ENCODE results near the gene KCNH2. TPM values are rescaled to one million over a fixed set of nuclear protein-coding genes. Genes with fewer than 3 reads are reported as not detected.

Gene KCNH2
- total RNA-seq, 1 donor from 2014 or later = 2.4 TPM

GRCh38 chr7:150935149-150935548, 43.0 kb downstream of the KCNH2 start:
- intact Hi-C loops (cut with DNase I) = no loop called here
- Histone ChIP-seq H3K27me3 (ENCODE audit: low read depth) (peaks cover 5% of the 10 kb centered on the region), H3K36me3 (no peaks in the 10 kb centered on the region), H3K9me3 (no peaks in the 10 kb centered on the region), H3K4me3 (no peak overlapping the region), H3K4me1 (peaks cover 13% of the 10 kb centered on the region), H3K27ac (no peak overlapping the region)
- DNase-seq (peak; percentile 9), ATAC-seq (no peak)
- no peak for TF ChIP-seq CTCF (IDR thresholded peaks at IDR 0.05)

DNA sequence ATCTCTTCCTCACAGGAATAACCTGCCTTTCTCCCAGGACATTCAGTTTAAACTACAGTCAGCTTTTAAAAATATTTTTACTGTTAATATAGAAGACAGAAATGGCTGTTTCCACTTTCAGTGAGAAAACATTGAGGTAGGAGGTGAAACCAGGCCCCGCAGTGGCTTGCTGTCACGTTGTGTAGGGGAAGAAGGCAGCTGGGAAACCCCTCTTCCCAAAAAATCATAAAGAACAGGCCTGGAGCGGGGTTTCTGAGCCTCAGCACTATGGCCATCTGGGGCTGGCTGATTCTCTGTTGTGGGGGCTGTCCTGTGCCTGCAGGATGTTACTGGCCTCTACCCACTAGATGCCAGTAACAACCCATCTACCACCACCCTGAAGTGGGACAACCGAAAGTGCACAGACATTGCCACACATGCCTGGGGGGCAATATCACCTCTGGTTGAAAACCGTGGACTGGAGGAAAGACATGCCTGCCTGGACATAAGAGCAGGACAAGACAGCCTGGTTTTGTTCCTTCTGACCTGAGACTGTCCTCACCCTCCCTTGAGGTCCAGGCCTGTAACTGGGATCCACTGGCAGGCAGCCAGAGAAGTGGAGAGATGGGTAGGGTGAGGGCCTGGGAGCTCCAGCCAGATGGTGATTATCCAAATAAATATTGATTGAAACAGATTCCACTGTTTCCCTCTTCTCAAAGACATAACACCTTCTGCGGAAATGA, 43.9 kb downstream of the KCNH2 start:
- Histone ChIP-seq H3K36me3 (no peaks in the 10 kb centered on the region), H3K27me3 (ENCODE audit: low read depth) (peaks cover 5% of the 10 kb centered on the region), H3K4me3 (no peak overlapping the region), H3K4me1 (peaks cover 13% of the 10 kb centered on the region), H3K9me3 (no peaks in the 10 kb centered on the region), H3K27ac (no peak overlapping the region)
- ATAC-seq (no peak), DNase-seq (no peak)
- no peak for TF ChIP-seq CTCF (IDR thresholded peaks at IDR 0.05)
- intact Hi-C loops (cut with DNase I) = no loop called here

DNA sequence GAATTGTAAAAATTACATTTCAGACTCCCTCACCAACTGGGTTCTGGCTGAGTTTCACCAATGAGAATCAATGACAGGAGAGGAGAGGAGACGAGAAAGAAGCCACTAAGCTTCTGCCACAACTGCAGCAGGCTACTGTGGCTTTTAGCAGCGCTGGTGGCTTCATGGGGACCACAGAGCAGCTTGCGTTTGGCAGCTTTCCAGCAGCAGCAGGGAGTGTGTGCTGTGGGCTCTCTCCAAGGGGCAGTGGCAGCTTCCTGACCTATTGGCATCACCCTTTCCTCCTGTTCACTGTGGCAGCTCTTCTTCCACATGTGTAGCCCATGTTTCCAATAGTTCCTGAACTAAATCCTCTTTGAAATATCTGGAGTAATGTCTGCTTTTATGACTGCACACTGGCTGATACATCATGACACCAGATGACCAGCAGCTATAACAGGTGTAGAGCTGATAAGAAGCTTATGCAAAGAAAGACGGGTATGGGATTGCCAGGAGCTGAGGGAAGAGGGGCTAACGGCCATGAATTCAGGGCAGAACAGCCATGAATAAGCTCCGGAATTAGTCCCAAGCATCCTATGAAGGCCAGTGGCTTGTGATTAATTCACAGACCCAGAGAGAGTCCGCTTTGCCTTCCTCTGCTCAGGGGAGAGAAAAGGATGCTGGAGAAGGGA, 46.8 kb downstream of the KCNH2 start:
- DNase-seq (no peak), ATAC-seq (no peak)
- Histone ChIP-seq H3K36me3 (no peaks in the 10 kb centered on the region), H3K27ac (no peak overlapping the region), H3K9me3 (no peaks in the 10 kb centered on the region), H3K4me1 (no peaks in the 10 kb centered on the region), H3K4me3 (no peak overlapping the region), H3K27me3 (ENCODE audit: low read depth) (peaks cover 5% of the 10 kb centered on the region)
- intact Hi-C loops (cut with DNase I) = no loop called here
- TF ChIP-seq CTCF (IDR thresholded peaks at IDR 0.05) = no peak

- Histone ChIP-seq H3K4me1 (no peaks in the 10 kb centered on the region), H3K4me3 (no peak overlapping the region), H3K9me3 (no peaks in the 10 kb centered on the region), H3K27ac (no peak overlapping the region), H3K36me3 (no peaks in the 10 kb centered on the region), H3K27me3 (ENCODE audit: low read depth) (peaks cover 5% of the 10 kb centered on the region)
- no peak for ATAC-seq
- TF ChIP-seq CTCF (IDR thresholded peaks at IDR 0.05) = no peak
- intact Hi-C loops (cut with DNase I) = no loop called here
- no peak for DNase-seq
Measured at GRCh38 chr7:150928541-150928940, 49.6 kb downstream of the KCNH2 start.

DNA sequence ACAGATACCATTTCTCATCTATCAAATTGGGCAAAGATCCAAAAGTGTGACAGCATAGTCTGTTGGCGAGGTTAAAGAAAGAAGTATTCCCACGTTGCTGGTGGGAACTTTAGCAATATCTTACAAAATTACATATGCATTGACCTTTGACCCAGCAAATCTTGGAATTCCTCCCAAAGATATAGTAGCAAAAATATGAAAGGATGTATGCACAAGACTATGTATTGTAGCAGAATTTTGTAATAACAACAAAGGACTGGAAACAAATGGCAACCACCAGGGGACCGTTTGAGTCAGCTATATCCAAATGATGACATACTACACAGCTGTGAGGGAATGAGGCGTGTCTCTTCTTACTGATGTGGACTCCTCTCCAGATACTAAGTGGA, 50.2 kb downstream of the KCNH2 start:
- ATAC-seq (no peak), DNase-seq (no peak)
- no peak overlapping the region for H3K4me3 ChIP-seq
- H3K4me1 ChIP-seq = no peaks in the 10 kb centered on the region
- no peaks in the 10 kb centered on the region for H3K9me3 ChIP-seq
- H3K36me3 ChIP-seq = no peaks in the 10 kb centered on the region
- H3K27me3 ChIP-seq (ENCODE audit: low read depth) = peaks cover 5% of the 10 kb centered on the region
- TF ChIP-seq CTCF (IDR thresholded peaks at IDR 0.05) = no peak
- intact Hi-C loops (cut with DNase I) = no loop called here
- no peak overlapping the region for H3K27ac ChIP-seq
